HG03064 (cell line): ENCODE data around the gene PDZD8.

Experiments
- ATAC-seq: cut with Tn5 transposase; IDR thresholded peaks from one replicate; pipeline ENCODE4 v1.9.1; 2021; ENCODE audit warnings: low read depth; ENCODE audit not compliant: unreplicated experiment

The PDZD8 gene

DNA sequence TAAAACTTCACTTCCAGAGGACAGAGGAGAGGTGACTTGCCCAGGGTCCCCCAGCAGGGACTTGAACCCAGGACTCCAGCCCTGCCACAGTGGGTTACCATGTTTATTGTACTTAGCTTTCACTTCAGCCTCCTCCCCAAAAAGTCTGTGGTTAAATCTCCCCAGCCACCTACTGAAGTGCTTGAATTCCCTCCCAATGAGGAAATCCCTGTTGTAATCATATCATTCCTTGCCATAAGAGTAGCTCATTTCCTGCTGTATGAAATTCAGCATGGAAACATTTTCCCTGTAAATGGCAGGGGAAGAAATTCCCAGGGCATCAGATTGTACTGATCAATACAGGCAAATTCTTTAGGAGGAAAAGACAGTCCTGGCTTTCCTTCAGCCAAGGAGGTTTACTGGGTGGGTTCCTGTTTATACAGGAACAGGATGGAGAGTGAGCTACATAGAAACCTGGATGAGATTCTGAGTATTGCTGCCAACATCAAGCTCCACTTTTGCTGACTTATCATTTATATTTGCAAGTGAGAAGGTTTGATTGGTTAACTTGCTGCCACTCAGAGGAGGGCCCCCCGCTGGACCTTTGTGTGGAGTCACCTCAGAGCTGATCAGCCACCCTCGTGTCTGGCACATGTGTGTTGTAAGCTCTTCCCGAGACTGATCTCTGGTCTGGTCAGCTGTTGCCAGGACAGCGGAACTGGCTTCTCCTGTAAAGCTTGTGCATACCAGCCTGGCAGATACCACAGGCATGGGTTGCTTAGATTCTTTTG, 16.4 kb upstream of the PDZD8 start:
- ATAC-seq: no peak

DNA sequence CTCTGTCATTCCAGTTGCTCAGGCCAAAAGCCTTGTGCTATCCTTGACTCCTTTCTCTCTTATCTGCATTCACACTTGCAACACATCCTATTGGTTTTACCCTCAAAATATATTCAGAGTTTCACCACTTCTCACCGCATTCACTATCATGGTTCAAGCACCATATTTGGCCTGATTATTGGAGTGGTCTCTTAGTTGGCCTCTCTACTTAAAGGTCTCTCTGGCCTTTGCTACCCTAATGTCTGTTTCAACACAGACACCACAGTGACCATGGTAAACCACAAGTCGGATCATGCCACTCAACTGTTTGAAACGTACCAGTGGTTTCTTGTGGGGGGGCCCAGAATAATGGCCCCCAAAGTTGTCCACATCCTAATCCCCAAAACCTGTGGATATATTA, 15.2 kb upstream of the PDZD8 start:
- no peak for ATAC-seq

DNA sequence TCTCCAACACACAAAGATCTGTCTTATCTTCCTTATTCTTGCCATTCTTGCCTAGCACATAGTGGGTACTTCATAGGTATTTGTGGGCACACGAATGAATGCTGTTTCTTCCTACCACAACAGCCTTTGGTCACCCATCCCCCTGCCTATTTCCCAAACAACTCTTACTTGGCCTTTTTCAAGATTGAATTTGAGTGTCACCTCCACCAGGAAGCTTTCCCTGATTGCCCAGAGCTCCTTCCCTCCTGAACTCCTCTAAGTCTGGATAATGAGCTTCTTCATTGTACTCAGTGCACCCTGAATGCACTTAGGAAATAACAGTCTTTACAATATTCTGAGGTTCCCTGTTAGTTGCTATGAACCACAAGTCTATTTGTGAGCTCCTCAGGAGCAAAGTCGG, 11.6 kb upstream of the PDZD8 start:
- no peak for ATAC-seq

DNA sequence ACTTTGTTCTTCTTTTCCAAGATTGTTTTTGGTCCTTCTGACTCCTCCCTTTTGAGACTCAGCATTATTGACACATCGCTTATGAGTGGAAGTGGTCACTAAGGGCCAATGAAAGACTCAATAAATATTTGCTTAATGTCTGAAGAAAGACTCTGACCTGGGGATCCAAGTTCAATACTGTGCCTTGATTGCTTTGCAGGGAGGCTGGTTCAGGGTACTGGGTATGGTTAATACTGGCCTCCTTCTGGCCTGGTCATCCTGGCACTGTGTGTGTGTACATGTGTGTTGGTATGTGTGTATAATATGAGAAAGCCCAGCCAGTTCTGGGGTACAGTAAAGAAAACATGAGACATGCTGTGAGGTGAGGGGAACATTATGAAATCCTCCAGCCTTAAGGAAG, 7.6 kb upstream of the PDZD8 start:
- no peak for ATAC-seq

DNA sequence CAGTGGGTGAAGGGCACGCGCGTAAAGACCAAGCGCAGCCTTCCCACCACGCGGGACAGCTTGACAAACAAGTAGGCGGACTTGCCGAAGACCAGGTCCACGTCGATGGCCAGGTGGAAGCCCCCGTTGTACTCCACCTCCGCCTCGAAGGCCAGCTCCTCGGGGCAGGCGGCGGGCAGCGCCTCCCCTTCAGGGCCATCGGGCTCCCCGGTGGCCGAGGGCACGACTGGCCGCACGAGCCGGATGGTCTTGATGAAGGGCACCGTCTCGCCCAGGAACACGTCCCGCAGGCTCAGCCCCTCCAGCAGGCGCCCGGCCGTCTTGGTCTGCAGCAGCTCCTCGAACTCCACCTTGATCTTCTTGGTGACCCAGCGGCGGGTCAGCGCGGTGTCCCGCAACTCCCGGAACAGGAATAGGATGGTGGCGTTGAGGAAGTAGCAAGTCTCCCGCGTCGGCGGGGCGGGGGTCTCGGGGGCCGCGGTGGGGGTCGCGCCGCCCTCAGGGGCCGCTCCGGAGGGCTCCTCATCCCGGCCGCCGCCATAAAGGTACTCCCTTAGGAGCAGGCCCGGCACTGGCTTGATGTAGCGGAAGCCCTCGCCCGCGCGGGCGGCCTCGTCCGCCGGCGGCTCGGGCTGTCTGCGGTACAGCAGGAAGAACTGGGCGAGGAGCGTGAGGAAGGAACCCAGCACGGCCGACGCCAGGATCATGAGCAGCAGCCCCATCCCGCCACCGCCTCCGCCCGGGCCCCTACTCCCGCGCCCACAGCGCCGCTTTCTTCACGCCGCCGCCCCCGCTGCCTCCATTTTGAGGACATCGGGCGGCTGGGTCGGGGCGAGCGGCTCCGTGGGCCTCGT, 507 bp downstream of the PDZD8 start:
- peak; percentile 41 for ATAC-seq

DNA sequence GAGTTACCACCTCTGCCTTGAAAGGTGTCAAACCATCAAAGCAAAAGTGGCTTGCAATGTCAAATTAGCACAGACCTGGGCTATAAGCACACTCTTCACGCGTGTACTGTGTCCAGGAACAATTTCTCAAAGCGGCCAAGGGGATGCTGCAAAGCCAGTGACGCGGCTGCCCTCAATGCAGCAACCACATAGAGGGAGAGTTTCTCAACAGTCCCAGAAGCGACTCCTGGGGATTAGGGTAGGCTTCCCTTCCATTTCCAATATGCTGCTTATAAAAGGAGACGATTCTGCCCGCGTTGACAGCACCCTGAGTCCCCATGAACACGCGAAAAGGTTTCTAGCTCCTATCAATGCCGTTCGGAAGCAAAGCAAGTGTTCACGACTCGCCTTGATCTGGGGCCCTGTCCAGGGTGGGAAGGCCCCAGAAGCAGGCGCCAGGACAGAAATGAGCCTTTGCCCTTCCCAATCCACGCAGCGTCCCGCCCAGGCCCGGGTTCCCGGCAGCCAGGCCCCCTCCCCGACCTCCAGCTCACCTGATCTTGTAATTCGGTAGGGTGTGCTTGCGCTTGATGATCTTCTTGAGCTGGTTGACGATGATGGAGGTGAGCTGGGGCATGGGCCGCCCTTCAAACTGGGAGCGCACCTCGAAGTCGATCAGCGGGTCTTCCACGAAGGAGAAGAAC, 1.3 kb downstream of the PDZD8 start:
- ATAC-seq: peak; percentile 21

DNA sequence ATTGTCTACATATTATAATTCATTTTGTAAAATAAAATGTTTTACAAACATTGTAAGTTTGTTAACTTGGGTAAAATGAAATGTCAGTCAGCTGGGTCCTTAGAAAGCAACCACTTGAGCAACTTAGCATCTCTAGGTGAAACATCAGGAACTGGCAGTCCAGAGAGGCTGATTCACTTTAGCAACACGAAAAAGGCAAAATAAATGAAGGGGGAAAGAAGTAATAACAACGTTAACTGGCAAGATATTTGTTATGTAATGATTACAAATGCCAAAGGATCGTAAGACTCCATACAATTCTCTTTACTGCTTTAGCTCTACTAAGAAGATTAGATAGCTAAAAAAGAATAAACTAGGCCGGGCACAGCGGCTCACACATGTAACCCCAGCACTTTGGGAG, 5.0 kb downstream of the PDZD8 start:
- no peak for ATAC-seq

DNA sequence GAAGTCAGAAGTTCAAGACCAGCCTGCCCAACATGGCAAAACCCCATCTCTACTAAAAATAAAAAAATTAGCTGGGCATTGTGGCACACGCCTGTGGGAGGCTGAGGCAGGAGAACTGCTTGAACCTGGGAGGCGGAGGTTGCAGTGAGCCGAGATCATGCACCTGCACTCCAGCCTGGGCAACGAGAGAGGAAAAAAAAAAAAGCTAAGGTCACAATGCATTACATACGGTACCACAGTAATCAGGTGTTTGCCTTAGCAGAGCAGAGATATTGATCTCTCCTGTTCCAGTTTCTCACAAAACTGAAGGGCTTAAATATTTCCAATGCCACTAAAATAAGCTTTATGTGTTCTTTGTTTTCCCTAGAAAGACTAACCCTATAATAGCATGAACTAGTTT, 7.5 kb downstream of the PDZD8 start:
- no peak for ATAC-seq

DNA sequence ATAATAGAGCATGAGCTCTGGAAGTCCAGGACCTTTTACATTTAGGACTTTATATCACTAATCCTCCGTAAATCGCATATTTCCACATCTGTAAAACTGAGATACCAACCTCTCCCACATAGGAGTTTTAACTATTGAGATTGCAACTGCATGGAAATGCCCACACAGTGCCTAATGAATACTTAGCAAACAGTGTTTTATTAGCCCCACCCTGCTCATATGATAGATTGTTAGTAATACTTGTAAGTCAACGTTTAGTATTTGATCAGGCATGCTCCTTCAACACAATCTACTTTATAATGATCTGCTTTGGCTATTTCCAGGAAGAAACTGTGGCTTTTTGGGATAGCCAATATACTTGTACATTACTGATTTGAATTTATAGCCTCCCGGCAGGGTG, 8.5 kb downstream of the PDZD8 start:
- no peak for ATAC-seq

DNA sequence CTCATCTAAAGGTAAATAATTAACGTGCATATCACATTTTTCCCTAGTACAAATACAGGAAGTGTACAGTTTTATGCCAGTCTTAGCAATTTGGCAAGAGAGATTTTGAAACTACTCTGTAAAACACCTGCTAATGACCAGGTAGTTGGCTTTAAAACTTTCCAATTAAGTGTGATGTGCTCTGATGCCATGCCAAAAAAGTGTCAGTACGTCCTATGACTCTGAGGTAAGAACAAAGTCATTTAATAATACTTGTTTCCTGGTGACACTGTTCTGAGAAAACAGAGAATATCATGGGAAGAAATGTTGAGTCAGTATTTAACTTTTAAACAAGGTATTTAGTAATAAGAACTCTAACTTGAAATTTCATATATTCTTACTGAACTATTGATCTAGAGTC, 9.6 kb downstream of the PDZD8 start:
- ATAC-seq: no peak

DNA sequence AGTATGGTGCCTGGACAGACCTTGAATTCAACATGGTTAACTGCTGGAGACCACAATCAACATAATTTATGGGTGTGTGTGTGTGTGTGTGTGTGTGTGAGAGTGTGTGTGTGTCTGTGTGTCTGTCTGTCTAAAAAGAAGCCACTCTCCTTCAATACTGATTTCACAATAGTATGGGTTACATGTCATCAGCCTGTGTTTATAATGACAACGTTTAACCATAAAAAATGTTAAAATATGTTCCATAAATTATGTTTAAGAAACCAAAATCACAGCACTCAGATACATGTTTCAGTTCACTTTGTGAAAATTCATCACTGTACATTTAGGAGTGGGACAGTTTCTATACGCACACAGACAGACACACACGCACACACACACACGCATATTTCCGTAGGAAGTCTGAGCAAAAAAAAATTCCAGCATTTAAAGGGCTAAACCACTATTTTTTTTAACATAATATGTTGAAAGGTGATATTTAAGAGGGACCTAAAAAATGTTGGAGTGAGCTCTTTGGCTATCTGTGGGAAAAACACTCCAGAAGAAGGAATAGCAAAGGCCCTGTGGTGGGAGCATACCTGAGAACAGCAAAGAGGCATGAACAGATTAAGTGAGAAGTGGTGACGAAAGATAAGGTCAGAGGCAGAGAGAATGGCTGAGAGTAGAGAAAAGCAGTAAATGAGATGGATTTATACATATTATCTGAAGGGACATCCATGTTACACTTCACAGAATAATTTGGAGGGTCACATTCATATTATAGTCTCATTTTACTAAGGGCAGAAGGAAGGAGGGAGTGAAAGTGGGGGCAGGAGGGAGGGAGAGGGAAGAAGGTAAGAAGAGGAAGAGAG, 10.9 kb downstream of the PDZD8 start:
- no peak for ATAC-seq

DNA sequence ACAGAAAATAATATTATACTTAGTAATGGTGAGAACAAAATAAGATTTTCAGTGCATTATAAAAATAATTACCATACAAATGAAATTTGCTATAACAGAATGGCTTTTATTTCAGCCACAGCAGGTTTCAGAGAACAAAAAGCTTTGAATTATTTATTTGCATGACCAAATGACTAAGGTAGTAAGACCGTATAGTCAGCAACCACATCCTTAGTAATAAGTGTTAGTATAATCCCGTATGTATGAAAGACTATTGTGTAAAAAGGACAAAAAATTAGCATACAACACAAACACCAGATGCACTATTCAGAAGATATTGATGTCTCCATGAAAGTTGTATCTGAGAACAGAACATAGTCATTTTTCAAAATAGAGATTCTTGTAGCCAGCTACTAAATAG, 12.2 kb downstream of the PDZD8 start:
- ATAC-seq: peak; percentile 41

DNA sequence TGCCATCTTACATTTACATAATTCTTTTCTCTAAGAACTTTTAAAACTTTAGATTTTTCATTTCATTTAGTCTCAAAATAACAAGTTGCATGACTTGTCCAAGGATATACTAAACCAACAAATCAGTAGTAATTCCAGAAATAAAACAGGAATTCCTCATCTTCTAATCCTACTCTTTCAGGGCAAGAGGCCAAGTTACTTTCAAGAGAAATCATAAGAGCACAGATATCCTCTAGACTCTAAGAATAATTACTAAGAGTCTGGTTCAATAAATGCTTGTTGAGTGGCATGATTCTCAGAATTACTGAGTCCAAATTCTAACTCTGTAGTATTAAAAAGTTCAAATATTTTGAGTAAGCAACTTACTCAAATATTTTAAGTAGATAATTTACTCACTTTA, 12.9 kb downstream of the PDZD8 start:
- ATAC-seq: no peak

DNA sequence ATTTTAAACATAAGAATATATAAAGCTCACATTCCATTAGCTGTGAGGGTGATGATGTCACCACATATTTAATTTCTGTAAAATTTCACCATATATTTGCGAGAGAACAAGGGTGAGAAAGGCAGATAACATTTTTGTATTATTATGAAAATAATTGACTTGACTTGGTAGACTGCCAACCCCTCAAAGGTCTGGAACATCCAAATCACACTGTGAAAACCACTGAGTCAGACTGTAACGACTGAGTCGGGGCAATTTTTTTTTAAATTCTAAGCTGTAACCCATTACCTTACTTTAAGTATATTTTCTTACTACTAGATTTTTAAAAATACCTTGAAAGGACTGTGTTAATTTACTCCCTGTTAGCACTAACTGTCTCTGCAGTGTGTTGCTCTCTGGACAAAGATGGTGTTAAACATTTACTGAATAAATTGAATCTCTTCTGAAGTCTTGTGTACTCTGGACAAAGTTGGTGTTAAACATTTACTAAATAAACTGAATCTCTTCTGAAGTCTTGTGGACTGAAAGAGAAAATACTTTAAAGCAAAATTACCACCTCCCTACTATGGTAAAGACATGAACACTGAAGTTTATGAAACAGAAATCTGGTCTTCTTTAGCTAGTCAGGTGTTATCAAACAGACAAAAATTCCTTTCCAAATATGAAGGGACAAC, 14.1 kb downstream of the PDZD8 start:
- ATAC-seq: peak; percentile 75

DNA sequence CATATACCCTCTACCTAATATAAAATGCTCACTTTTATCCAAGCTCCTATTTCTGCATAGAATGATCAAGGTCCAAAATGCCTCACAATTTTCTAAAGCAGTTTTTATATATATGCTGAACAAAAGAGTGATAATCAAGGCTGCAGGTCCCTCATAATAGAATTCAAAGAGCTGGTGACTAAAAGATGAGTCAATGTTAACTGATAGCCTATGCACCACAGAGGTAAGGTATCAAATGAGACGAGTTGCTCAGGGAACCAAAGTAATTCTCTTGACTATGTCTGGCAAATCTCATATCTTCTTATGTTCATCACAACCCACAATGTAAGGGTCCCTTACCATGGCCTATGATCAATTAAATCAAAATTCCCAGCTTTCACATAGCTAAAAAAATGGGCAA, 15.2 kb downstream of the PDZD8 start:
- no peak for ATAC-seq

DNA sequence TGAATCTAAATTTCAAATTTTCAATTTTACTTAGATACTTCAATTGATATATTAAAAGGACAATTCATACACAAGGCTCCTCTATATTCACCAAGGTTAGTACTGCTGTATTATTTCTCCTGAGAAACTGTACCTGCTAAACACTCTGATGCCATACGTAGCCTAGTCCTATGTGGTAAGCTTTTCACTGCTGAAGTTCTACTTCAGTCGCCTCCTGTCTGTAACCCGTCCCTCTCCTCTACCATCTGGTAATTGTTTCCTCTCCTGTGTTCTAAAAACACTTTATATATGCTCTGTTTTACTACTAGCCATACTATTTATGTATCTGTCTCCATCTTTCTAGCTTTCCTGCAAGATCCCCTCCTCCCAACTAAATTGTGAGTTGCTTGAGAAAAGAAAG, 20.2 kb downstream of the PDZD8 start:
- no peak for ATAC-seq

DNA sequence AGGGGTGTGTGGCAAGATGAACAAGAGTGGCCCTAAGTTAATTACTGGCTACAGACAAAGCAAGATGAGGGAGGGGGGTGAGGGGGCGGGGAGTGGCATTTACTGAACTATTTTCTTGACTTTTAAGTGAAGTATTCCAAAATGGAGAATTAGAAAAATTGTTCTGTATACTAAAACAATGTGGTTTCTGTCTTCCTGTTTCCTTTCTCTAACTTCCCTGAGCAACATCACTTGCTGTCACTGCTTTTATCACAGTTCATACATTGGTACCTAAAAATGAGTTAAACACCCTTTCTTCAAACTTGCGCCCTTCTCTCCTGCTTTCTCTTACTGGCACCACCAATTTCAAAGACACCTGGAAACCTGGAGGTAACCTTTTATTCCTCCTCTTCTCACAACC, 21.6 kb downstream of the PDZD8 start:
- ATAC-seq: no peak

DNA sequence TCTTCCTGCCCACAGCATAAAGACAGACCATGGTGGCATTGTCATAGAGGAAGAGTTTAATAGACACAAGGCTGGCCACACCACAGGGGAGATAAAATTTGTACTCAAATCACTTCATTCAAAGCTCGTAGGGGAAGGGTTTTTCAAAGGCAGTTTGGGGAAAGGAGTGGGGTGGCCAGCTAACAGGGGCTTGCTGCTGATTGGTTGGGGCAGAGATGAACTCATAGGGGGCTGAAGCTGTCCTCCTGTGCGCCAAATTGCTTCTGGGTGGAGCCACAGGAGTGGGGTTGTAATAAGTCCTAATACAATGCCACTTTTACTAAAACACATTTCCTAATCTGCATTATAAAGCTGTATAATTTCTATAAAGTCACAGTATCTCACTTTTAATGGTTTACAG, 22.5 kb downstream of the PDZD8 start:
- ATAC-seq: no peak

DNA sequence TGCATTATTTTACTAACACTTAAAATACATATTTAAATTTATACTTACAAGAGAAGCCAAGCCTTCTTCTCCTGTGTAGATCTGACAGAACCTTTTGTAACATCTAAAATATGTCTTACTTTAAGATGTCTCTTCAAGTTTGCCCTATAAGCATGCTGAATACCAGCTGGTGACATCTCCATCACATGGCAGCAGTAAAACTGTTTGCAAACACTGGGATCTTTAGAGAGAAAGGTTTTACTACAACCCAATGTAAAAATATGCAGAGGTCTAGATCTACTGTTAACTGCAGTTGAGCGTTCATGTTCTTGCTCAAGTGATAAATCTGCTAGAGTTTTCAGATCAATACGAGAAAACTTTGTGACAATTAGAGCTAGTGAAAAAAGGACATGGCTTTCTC, 23.2 kb downstream of the PDZD8 start:
- ATAC-seq: no peak

DNA sequence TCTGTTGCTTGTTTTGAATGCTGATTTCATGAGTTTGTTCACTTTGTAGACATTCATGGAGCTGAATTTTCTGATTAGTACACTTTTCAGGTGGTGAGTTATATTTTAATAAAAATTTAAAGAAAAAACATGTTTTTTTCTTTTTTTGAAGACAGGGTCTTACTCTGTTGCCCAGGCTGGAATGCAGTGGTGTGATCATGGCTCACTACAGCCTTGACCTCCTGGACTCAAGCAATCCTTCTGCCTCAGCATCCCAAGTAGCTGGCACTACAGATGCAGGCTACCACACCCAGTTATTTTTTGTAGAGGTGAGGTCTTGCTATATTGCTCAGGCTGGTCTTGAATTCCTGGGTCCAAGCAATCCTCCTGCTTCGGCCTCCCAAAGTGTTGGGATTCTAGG, 23.7 kb downstream of the PDZD8 start:
- no peak for ATAC-seq
